Measurements from ENCODE around the gene ACTN1. TPM values are rescaled to one million over a fixed set of nuclear protein-coding genes. Genes with fewer than 3 reads are reported as not detected.

The ACTN1 gene
- total RNA-seq, 1 donor from 2014 or later: 286 TPM

- DNase-seq (ENCODE audit: low spot score): no peak
These were observed 87.0 kb downstream of the ACTN1 start for GRCh38 chr14:68891851-68892660.

GRCh38 chr14:68890173-68890931 lies 88.8 kb downstream of the ACTN1 start:
- DNase-seq (ENCODE audit: low spot score): no peak

GRCh38 chr14:68888883-68889282 lies 90.2 kb downstream of the ACTN1 start:
- no peak for DNase-seq (ENCODE audit: low spot score)

- no peak for DNase-seq (ENCODE audit: low spot score)
These were observed 90.9 kb downstream of the ACTN1 start for GRCh38 chr14:68888025-68888850.

GRCh38 chr14:68886109-68886434 lies 93.0 kb downstream of the ACTN1 start:
- DNase-seq (ENCODE audit: low spot score): no peak

GRCh38 chr14:68885226-68886108 lies 93.6 kb downstream of the ACTN1 start:
- DNase-seq (ENCODE audit: low spot score): no peak

GRCh38 chr14:68884031-68885030 lies 94.8 kb downstream of the ACTN1 start:
- DNase-seq (ENCODE audit: low spot score): no peak

GRCh38 chr14:68882235-68882634 lies 96.9 kb downstream of the ACTN1 start:
- DNase-seq (ENCODE audit: low spot score): no peak

- DNase-seq (ENCODE audit: low spot score): no peak
These were observed 97.7 kb downstream of the ACTN1 start for GRCh38 chr14:68881396-68881795.

GRCh38 chr14:68880581-68881105 lies 98.5 kb downstream of the ACTN1 start:
- DNase-seq (ENCODE audit: low spot score): no peak

- no peak for DNase-seq (ENCODE audit: low spot score)
These were observed 99.1 kb downstream of the ACTN1 start for GRCh38 chr14:68879841-68880575.

- no peak for DNase-seq (ENCODE audit: low spot score)
These were observed 99.8 kb downstream of the ACTN1 start for GRCh38 chr14:68879321-68879781.

GRCh38 chr14:68878908-68879307 lies 100.2 kb downstream of the ACTN1 start:
- no peak for DNase-seq (ENCODE audit: low spot score)

GRCh38 chr14:68877993-68878575 lies 101.0 kb downstream of the ACTN1 start:
- no peak for DNase-seq (ENCODE audit: low spot score)

GRCh38 chr14:68876976-68877375 lies 102.1 kb downstream of the ACTN1 start:
- DNase-seq (ENCODE audit: low spot score): no peak

GRCh38 chr14:68874746-68875155 lies 104.4 kb downstream of the ACTN1 start:
- no peak for DNase-seq (ENCODE audit: low spot score)

GRCh38 chr14:68873376-68873775 lies 105.7 kb downstream of the ACTN1 start:
- DNase-seq (ENCODE audit: low spot score): no peak

GRCh38 chr14:68871392-68871791 lies 107.7 kb downstream of the ACTN1 start:
- no peak for DNase-seq (ENCODE audit: low spot score)

Data from ureter (tissue), 1 donor.